ENCODE data around the gene PHF20. TPM values are rescaled to one million over a fixed set of nuclear protein-coding genes. Genes with fewer than 3 reads are reported as not detected.
"Not testable (repeated sequence)": the region's sequence is repeated elsewhere in the genome, so short reads cannot be mapped to it uniquely, and the experiment has no call there.

Gene PHF20
- total RNA-seq: 10 to 100 TPM; 13.6 to 33.2 (median 16.6) TPM

- intact Hi-C loops (cut with DNase I): no loop called here
- DNase-seq: peak; percentile 93
- H3K4me3 ChIP-seq: peak within 1 kb of the TSS; percentile 48 to 84 (median 69)
- no peaks in the 10 kb centered on the region for H3K27me3 ChIP-seq
- peaks cover 0 to 14% (median 0%) of the 10 kb centered on the region in 3 donors for H3K36me3 ChIP-seq
- peaks cover 36 to 93% (median 68%) of the 10 kb centered on the region in 3 donors for H3K4me1 ChIP-seq
- TF ChIP-seq CTCF (IDR thresholded peaks at IDR 0.05) (peak in 2 of 6 experiments; percentile 25 to 42), POLR2A (IDR thresholded peaks at IDR 0.05) (peak in 3 of 4 donors; percentile 29 to 91 (median 90))
- H3K27ac ChIP-seq: peak within 1 kb of the TSS; percentile 88 to 99 (median 96)
- H3K9me3 ChIP-seq: no peaks in the 10 kb centered on the region
- 14 to 23% methylated on average over 15 to 22 of the region's 87 CpGs for WGBS, 2 donors
These were observed at the start of gene PHF20 for GRCh38 chr20:35771689-35772562. Gene PHF20 (plus strand): TSS chr20:35772015. CDS start chr20:35801523, 29,508 bp downstream.

- H3K27me3 ChIP-seq; H3K27ac ChIP-seq; DNase-seq; H3K4me3 ChIP-seq; intact Hi-C loops (cut with DNase I); H3K9me3 ChIP-seq: not testable (repeated sequence)
- peaks cover 61 to 100% (median 86%) of the 10 kb centered on the region in 3 donors for H3K36me3 ChIP-seq
- WGBS, 2 donors: 85 to 95% methylated on average over 2 to 4 of the region's 4 CpGs
- peaks cover 0 to 30% (median 0%) of the 10 kb centered on the region in 3 donors for H3K4me1 ChIP-seq
These were observed 48.6 kb upstream of the PHF20 start for GRCh38 chr20:35723275-35723639.

GRCh38 chr20:35723652-35724320, 48.0 kb upstream of the PHF20 start:
- H3K4me3 ChIP-seq; H3K9me3 ChIP-seq; DNase-seq; H3K27me3 ChIP-seq; intact Hi-C loops (cut with DNase I); H3K27ac ChIP-seq: not testable (repeated sequence)
- Histone ChIP-seq H3K4me1 (peaks cover 0 to 35% (median 0%) of the 10 kb centered on the region in 3 donors), H3K36me3 (peaks cover 55 to 100% (median 83%) of the 10 kb centered on the region in 3 donors)
- 90 to 92% methylated on average over 12 of the region's 12 CpGs for WGBS, 2 donors

GRCh38 chr20:35724321-35725230, 47.2 kb upstream of the PHF20 start:
- H3K36me3 ChIP-seq: peaks cover 49 to 100% (median 83%) of the 10 kb centered on the region in 3 donors
- H3K27me3 ChIP-seq: no peaks in the 10 kb centered on the region
- intact Hi-C loops (cut with DNase I): no loop called here
- 76% methylated on average over 13 of the region's 13 CpGs for WGBS, 2 donors
- no peak for DNase-seq
- no peaks in the 10 kb centered on the region for H3K9me3 ChIP-seq
- TF ChIP-seq POLR2A (IDR thresholded peaks at IDR 0.05) (no peak), CTCF (IDR thresholded peaks at IDR 0.05) (no peak)
- no peak overlapping the region for H3K27ac ChIP-seq
- no peak overlapping the region for H3K4me3 ChIP-seq
- H3K4me1 ChIP-seq: peaks cover 0 to 35% (median 0%) of the 10 kb centered on the region in 3 donors

GRCh38 chr20:35726842-35727711, 44.7 kb upstream of the PHF20 start:
- TF ChIP-seq CTCF (IDR thresholded peaks at IDR 0.05): no peak
- no peak for TF ChIP-seq POLR2A (IDR thresholded peaks at IDR 0.05)
- Histone ChIP-seq H3K4me3 (no peak overlapping the region), H3K4me1 (peaks cover 0 to 53% (median 5%) of the 10 kb centered on the region in 3 donors), H3K9me3 (no peaks in the 10 kb centered on the region), H3K36me3 (peaks cover 32 to 100% (median 69%) of the 10 kb centered on the region in 3 donors), H3K27me3 (no peaks in the 10 kb centered on the region), H3K27ac (no peak overlapping the region)
- intact Hi-C loops (cut with DNase I): no loop called here
- 91 to 93% methylated on average over 17 to 20 of the region's 20 CpGs for WGBS, 2 donors
- no peak for DNase-seq

Data from esophagus squamous epithelium (tissue), 5 donors.